Measurements from ENCODE around the gene EVI5.

GRCh38 chr1:92831762-92832536 lies 47.0 kb upstream of the EVI5 start, which contains the start of gene RPL5:
- TF ChIP-seq CTCF (IDR thresholded peaks at IDR 0.05) (peak; percentile 89), EZH2 (IDR thresholded peaks at IDR 0.05; ENCODE audit: borderline replicate concordance, insufficient read depth, low read depth, low read length, poor library complexity, severe bottlenecking) (no peak)

Measured in B cell (primary cell).